ENCODE results near the gene PEX11A. TPM values are rescaled to one million over a fixed set of nuclear protein-coding genes. Genes with fewer than 3 reads are reported as not detected.

PEX11A gene
- total and polyA plus RNA-seq, 8 donors, result 2.3 to 11.2 (median 6.8) TPM; not detected in 1

DNA sequence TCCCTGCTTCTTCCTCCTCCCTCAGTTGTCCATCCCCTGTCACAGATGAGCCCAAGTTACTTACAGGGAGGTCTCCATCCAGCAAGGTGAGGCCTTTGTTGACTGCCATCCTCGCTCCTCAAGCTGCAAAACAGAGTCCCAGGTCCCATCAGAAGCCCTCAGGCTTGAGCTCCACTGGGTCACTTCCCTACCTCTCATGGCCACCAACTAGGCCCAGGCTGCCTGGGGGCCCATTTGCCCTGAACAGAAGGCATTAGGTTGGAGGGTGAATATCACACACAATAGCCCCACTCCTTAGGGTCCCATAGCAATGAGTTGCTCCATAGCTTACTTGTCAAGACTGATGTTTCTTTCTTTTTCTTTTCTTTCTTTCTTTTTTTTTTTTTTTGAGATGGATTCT lies 13.2 kb downstream of the PEX11A start:
- Histone ChIP-seq H3K27ac (no peak overlapping the region), H3K4me3 (no peak overlapping the region), H3K27me3 (no peaks in the 10 kb centered on the region), H3K9me3 (no peaks in the 10 kb centered on the region), H3K36me3 (peaks cover 0 to under 1% (median 0%) of the 10 kb centered on the region in 4 donors), H3K4me1 (peaks cover 9 to 34% (median 30%) of the 10 kb centered on the region in 4 donors)
- TF ChIP-seq EP300 (IDR thresholded peaks at IDR 0.05) (no peak), POLR2AphosphoS5 (IDR thresholded peaks at IDR 0.05) (no peak), POLR2A (IDR thresholded peaks at IDR 0.05) (no peak)
- TF ChIP-seq, protein P1, sequence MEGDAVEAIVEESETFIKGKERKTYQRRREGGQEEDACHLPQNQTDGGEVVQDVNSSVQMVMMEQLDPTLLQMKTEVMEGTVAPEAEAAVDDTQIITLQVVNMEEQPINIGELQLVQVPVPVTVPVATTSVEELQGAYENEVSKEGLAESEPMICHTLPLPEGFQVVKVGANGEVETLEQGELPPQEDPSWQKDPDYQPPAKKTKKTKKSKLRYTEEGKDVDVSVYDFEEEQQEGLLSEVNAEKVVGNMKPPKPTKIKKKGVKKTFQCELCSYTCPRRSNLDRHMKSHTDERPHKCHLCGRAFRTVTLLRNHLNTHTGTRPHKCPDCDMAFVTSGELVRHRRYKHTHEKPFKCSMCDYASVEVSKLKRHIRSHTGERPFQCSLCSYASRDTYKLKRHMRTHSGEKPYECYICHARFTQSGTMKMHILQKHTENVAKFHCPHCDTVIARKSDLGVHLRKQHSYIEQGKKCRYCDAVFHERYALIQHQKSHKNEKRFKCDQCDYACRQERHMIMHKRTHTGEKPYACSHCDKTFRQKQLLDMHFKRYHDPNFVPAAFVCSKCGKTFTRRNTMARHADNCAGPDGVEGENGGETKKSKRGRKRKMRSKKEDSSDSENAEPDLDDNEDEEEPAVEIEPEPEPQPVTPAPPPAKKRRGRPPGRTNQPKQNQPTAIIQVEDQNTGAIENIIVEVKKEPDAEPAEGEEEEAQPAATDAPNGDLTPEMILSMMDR (IDR thresholded peaks at IDR 0.05), result no peak
- DNase-seq, result no peak
- intact Hi-C loops (cut with DNase I; ENCODE audit: low total_unique reads), result no loop called here
- 93 to 100% (median 96%) methylated on average over 1 of the region's 1 CpG for WGBS, 5 donors

DNA sequence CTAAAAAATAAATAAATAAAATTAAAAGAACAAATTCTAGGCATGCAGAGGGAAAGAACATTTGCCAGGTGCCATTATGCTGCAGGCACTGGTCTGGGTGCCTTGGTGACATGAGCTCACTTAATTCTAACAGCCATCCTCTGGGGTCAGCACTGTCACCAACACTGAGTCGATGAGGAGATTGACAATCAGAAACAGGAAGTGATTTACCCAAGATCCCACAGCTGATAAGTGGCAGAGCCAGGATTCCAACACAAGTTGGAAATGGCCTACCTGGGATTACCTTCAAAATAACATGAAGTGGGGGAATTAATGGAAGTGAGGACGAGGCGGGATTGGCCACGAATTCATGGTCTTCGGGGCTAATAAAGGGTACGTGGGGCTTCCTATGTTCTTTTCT lies 14.9 kb downstream of the PEX11A start:
- no peaks in the 10 kb centered on the region for H3K36me3 ChIP-seq
- WGBS, 5 donors, result 68 to 90% (median 79%) methylated on average over 6 of the region's 6 CpGs
- intact Hi-C loops (cut with DNase I; ENCODE audit: low total_unique reads), result no loop called here

DNA sequence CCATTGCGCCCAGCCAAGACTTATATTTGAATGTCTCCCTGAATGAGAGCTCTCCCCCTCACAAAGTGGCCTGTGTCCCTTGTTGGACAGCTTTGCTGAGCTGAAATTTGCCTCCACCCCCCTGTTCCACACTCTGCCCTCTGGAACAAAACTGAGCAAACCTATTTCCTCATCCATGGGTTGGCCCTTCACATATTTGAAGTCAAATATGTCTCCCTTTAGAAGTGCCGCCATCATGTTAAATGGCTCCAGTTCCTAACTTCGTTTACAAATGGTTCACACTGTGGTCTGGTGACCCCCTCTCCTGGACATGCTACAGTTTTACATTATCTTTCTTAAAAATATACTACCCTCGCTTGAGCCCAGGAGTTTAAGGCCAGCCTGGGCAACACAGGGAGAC lies 16.0 kb downstream of the PEX11A start:
- H3K4me1 ChIP-seq, result peaks cover 0 to 15% (median 3%) of the 10 kb centered on the region in 4 donors
- H3K4me3 ChIP-seq, result no peak overlapping the region
- TF ChIP-seq POLR2A (IDR thresholded peaks at IDR 0.05) (no peak), POLR2AphosphoS5 (IDR thresholded peaks at IDR 0.05) (no peak), EP300 (IDR thresholded peaks at IDR 0.05) (no peak)
- TF ChIP-seq, protein P1 (IDR thresholded peaks at IDR 0.05), result no peak
- H3K27ac ChIP-seq, result no peak overlapping the region
- H3K27me3 ChIP-seq, result no peaks in the 10 kb centered on the region
- intact Hi-C loops (cut with DNase I; ENCODE audit: low total_unique reads), result no loop called here
- 79 to 86% (median 82%) methylated on average over 4 of the region's 4 CpGs for WGBS, 5 donors
- no peaks in the 10 kb centered on the region for H3K9me3 ChIP-seq
- no peak for DNase-seq
- no peaks in the 10 kb centered on the region for H3K36me3 ChIP-seq

More for the DNA sequence above, 14.9 kb downstream of the PEX11A start:
- Histone ChIP-seq H3K27ac (no peak overlapping the region), H3K27me3 (no peaks in the 10 kb centered on the region), H3K4me3 (no peak overlapping the region), H3K9me3 (no peaks in the 10 kb centered on the region), H3K4me1 (peaks cover under 1 to 25% (median 14%) of the 10 kb centered on the region in 4 donors)
- no peak for DNase-seq
- TF ChIP-seq EP300 (IDR thresholded peaks at IDR 0.05), result no peak
- TF ChIP-seq, protein P1 (IDR thresholded peaks at IDR 0.05), result no peak
- TF ChIP-seq POLR2AphosphoS5 (IDR thresholded peaks at IDR 0.05), result no peak
- no peak for TF ChIP-seq POLR2A (IDR thresholded peaks at IDR 0.05)

DNA sequence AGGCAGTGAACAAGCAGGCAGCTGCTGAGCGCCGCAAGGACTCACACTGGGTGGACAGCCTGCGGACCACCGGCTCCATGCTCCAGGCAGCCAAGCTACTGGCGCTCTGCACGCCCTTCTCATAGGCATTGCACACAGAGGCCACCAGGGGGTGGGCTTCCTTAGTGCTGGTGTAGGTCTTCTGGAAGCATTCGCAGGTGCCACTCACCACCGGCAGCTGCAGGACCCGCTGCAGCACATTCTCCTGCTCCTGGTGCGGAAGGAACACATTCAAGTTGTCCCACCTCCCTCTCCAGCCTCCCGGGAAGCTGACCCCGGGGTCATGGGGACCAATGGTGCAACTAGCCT lies 17.4 kb downstream of the PEX11A start:
- peak in 1 of 2 donors; percentile 49 for DNase-seq
- no peak for TF ChIP-seq EP300 (IDR thresholded peaks at IDR 0.05)
- TF ChIP-seq, protein P1 (IDR thresholded peaks at IDR 0.05), result peak in 4 of 7 experiments; percentile 14 to 29 (median 21)
- no peak overlapping the region for H3K4me3 ChIP-seq
- H3K27ac ChIP-seq, result no peak overlapping the region
- no peaks in the 10 kb centered on the region for H3K27me3 ChIP-seq
- intact Hi-C loops (cut with DNase I; ENCODE audit: low total_unique reads), result no loop called here
- H3K4me1 ChIP-seq, result peaks cover 0 to 9% (median 0%) of the 10 kb centered on the region in 4 donors
- no peaks in the 10 kb centered on the region for H3K9me3 ChIP-seq
- no peaks in the 10 kb centered on the region for H3K36me3 ChIP-seq
- 50 to 72% (median 65%) methylated on average over 4 to 12 of the region's 12 CpGs for WGBS, 5 donors
